GM19395 (cell line): ENCODE data around the gene SMIM9.
"Not testable (repeated sequence)": the region's sequence is repeated elsewhere in the genome, so short reads cannot be mapped to it uniquely, and the experiment has no call there.

Experiments
- ATAC-seq: cut with Tn5 transposase; IDR thresholded peaks from one replicate; pipeline ENCODE4 v1.9.1; 2021; ENCODE audit warnings: mild to moderate bottlenecking, moderate library complexity; ENCODE audit not compliant: unreplicated experiment

The SMIM9 gene

GRCh38 chrX:154834562-154834961 lies at the start of gene SMIM9:
Gene SMIM9, minus strand, starts transcription at chrX:154834662. Its CDS starts 3,806 bp downstream, at chrX:154830856.
- no peak for ATAC-seq

- not testable (repeated sequence) for ATAC-seq
Measured at GRCh38 chrX:154884069-154884468, 49.6 kb upstream of the SMIM9 start.

- ATAC-seq: no peak
Measured at GRCh38 chrX:154873329-154873728, 38.9 kb upstream of the SMIM9 start.

- not testable (repeated sequence) for ATAC-seq
Measured at GRCh38 chrX:154868522-154868921, 34.1 kb upstream of the SMIM9 start.

- ATAC-seq: no peak
Measured at GRCh38 chrX:154855256-154855655, 20.8 kb upstream of the SMIM9 start.

- ATAC-seq: no peak
Measured at GRCh38 chrX:154850957-154851611, 16.6 kb upstream of the SMIM9 start.

GRCh38 chrX:154840856-154841255 lies 6.4 kb upstream of the SMIM9 start:
- no peak for ATAC-seq

GRCh38 chrX:154836163-154836562 lies 1.7 kb upstream of the SMIM9 start:
- ATAC-seq: no peak

GRCh38 chrX:154833746-154834274 lies 652 bp downstream of the SMIM9 start:
- ATAC-seq: no peak

GRCh38 chrX:154829926-154830442 lies 4.5 kb downstream of the SMIM9 start:
- ATAC-seq: no peak

GRCh38 chrX:154829134-154829533 lies 5.3 kb downstream of the SMIM9 start:
- no peak for ATAC-seq

- peak; percentile 15 for ATAC-seq
Measured at GRCh38 chrX:154828016-154828408, 6.5 kb downstream of the SMIM9 start.

- peak; percentile 96 for ATAC-seq
Measured at GRCh38 chrX:154827194-154828015, 7.1 kb downstream of the SMIM9 start.

GRCh38 chrX:154825586-154825985 lies 8.9 kb downstream of the SMIM9 start:
- ATAC-seq: not testable (repeated sequence)

GRCh38 chrX:154824638-154825037 lies 9.8 kb downstream of the SMIM9 start:
- ATAC-seq: no peak

- no peak for ATAC-seq
Measured at GRCh38 chrX:154822029-154822428, 12.4 kb downstream of the SMIM9 start.

- no peak for ATAC-seq
Measured at GRCh38 chrX:154821523-154821922, 12.9 kb downstream of the SMIM9 start.

GRCh38 chrX:154819771-154820341 lies 14.6 kb downstream of the SMIM9 start:
- ATAC-seq: no peak

GRCh38 chrX:154818916-154819770 lies 15.3 kb downstream of the SMIM9 start:
- no peak for ATAC-seq

GRCh38 chrX:154817048-154817618 lies 17.3 kb downstream of the SMIM9 start:
- ATAC-seq: not testable (repeated sequence)
